ENCODE measurements around the gene PTPRQ. TPM values are rescaled to one million over a fixed set of nuclear protein-coding genes. Genes with fewer than 3 reads are reported as not detected.
"Not testable (repeated sequence)": the region's sequence is repeated elsewhere in the genome, so short reads cannot be mapped to it uniquely, and the experiment has no call there.

PTPRQ gene
- total RNA-seq, 2 donors from 2014 or later: 1.9 to 7.4 TPM

- no peak for DNase-seq (ENCODE audit: low spot score)
- H3K4me1 ChIP-seq (replicated peaks): no peaks in the 10 kb centered on the region
- 54% methylated on average over 5 of the region's 5 CpGs for whole genome bisulfite sequencing
- intact Hi-C loops (cut with DNase I): no loop called here
- no peaks in the 10 kb centered on the region for H3K36me3 ChIP-seq
- no peaks in the 10 kb centered on the region for H3K9me3 ChIP-seq
- no peak for TF ChIP-seq POLR2A (IDR thresholded peaks at IDR 0.05)
- no peak overlapping the region for H3K4me3 ChIP-seq
- H3K27me3 ChIP-seq (replicated peaks; ENCODE audit: insufficient read depth): no peaks in the 10 kb centered on the region
- no peak overlapping the region for H3K27ac ChIP-seq
These were observed 1.2 kb downstream of the PTPRQ start for GRCh38 chr12:80445083-80445793.

DNA sequence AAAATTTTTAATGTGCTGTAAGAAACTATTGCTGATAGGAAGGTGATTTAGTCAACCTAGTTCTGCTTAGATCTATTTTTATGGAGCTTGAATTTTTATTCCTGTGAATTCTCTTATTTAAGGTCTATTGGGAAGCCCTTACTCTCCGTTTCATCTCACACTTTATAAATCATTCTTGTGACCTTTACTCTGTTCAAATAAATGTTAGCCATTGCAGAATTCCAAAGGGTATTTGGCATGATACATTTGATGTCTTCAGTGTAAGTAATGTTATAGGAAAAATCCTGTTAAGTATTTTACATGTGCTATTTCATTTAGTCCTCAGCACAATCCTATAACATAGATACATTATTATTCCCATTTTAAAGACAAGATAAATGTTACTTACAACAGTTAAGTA, 12.5 kb downstream of the PTPRQ start:
- Histone ChIP-seq H3K9me3 (no peaks in the 10 kb centered on the region), H3K4me3 (no peak overlapping the region), H3K27ac (no peak overlapping the region), H3K27me3 (replicated peaks; ENCODE audit: insufficient read depth) (peaks cover 2% of the 10 kb centered on the region), H3K36me3 (no peaks in the 10 kb centered on the region), H3K4me1 (replicated peaks) (no peaks in the 10 kb centered on the region)
- DNase-seq (ENCODE audit: low spot score): no peak
- intact Hi-C loops (cut with DNase I): no loop called here
- WGBS: 74% methylated on average over 1 of the region's 1 CpG
- TF ChIP-seq, protein P1, sequence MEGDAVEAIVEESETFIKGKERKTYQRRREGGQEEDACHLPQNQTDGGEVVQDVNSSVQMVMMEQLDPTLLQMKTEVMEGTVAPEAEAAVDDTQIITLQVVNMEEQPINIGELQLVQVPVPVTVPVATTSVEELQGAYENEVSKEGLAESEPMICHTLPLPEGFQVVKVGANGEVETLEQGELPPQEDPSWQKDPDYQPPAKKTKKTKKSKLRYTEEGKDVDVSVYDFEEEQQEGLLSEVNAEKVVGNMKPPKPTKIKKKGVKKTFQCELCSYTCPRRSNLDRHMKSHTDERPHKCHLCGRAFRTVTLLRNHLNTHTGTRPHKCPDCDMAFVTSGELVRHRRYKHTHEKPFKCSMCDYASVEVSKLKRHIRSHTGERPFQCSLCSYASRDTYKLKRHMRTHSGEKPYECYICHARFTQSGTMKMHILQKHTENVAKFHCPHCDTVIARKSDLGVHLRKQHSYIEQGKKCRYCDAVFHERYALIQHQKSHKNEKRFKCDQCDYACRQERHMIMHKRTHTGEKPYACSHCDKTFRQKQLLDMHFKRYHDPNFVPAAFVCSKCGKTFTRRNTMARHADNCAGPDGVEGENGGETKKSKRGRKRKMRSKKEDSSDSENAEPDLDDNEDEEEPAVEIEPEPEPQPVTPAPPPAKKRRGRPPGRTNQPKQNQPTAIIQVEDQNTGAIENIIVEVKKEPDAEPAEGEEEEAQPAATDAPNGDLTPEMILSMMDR (IDR thresholded peaks at IDR 0.05): no peak
- TF ChIP-seq POLR2AphosphoS5 (IDR thresholded peaks at IDR 0.05): no peak
- TF ChIP-seq POLR2A (IDR thresholded peaks at IDR 0.05): no peak

- intact Hi-C loops (cut with DNase I): no loop called here
- Histone ChIP-seq H3K27ac (no peak overlapping the region), H3K4me1 (replicated peaks) (no peaks in the 10 kb centered on the region), H3K36me3 (no peaks in the 10 kb centered on the region), H3K27me3 (replicated peaks; ENCODE audit: insufficient read depth) (peaks cover 2% of the 10 kb centered on the region), H3K4me3 (no peak overlapping the region), H3K9me3 (no peaks in the 10 kb centered on the region)
- TF ChIP-seq POLR2A (IDR thresholded peaks at IDR 0.05) (no peak), POLR2AphosphoS5 (IDR thresholded peaks at IDR 0.05) (no peak)
- TF ChIP-seq, protein P1 (IDR thresholded peaks at IDR 0.05): no peak
- no peak for DNase-seq (ENCODE audit: low spot score)
- WGBS: 93% methylated on average over 4 of the region's 4 CpGs
These were observed 16.9 kb downstream of the PTPRQ start for GRCh38 chr12:80460972-80461371.

GRCh38 chr12:80461851-80462250, 17.8 kb downstream of the PTPRQ start:
- DNase-seq (ENCODE audit: low spot score); H3K4me3 ChIP-seq; H3K27ac ChIP-seq; H3K4me1 ChIP-seq (replicated peaks); intact Hi-C loops (cut with DNase I); H3K36me3 ChIP-seq; H3K9me3 ChIP-seq; H3K27me3 ChIP-seq (replicated peaks; ENCODE audit: insufficient read depth): not testable (repeated sequence)
- WGBS: 84% methylated on average over 18 of the region's 18 CpGs

- no peaks in the 10 kb centered on the region for H3K4me1 ChIP-seq (replicated peaks)
- WGBS: 88% methylated on average over 1 of the region's 1 CpG
- H3K9me3 ChIP-seq: no peaks in the 10 kb centered on the region
- no peaks in the 10 kb centered on the region for H3K36me3 ChIP-seq
- no peak overlapping the region for H3K4me3 ChIP-seq
- intact Hi-C loops (cut with DNase I): loop anchor here (5.0 kb wide), 2 partner anchors 57 to 293 kb away; no protein-coding TSS in a partner anchor
- TF ChIP-seq, protein P1 (IDR thresholded peaks at IDR 0.05): no peak
- TF ChIP-seq POLR2A (IDR thresholded peaks at IDR 0.05): no peak
- TF ChIP-seq POLR2AphosphoS5 (IDR thresholded peaks at IDR 0.05): no peak
- no peak for DNase-seq (ENCODE audit: low spot score)
- no peak overlapping the region for H3K27ac ChIP-seq
- H3K27me3 ChIP-seq (replicated peaks; ENCODE audit: insufficient read depth): no peaks in the 10 kb centered on the region
These were observed 25.6 kb downstream of the PTPRQ start for GRCh38 chr12:80469681-80470080.

GRCh38 chr12:80470403-80470802, 26.4 kb downstream of the PTPRQ start:
- H3K36me3 ChIP-seq: no peaks in the 10 kb centered on the region
- TF ChIP-seq POLR2AphosphoS5 (IDR thresholded peaks at IDR 0.05): no peak
- TF ChIP-seq, protein P1 (IDR thresholded peaks at IDR 0.05): no peak
- DNase-seq (ENCODE audit: low spot score): no peak
- WGBS: 88% methylated on average over 1 of the region's 1 CpG
- H3K27me3 ChIP-seq (replicated peaks; ENCODE audit: insufficient read depth): no peaks in the 10 kb centered on the region
- H3K27ac ChIP-seq: no peak overlapping the region
- no peak overlapping the region for H3K4me3 ChIP-seq
- no peaks in the 10 kb centered on the region for H3K9me3 ChIP-seq
- H3K4me1 ChIP-seq (replicated peaks): no peaks in the 10 kb centered on the region
- intact Hi-C loops (cut with DNase I): loop anchor here (5.0 kb wide), 2 partner anchors 58 to 292 kb away; no protein-coding TSS in a partner anchor

All from prostate gland (tissue), 2 donors.